ENCODE measurements around the gene WARS2.

DNA sequence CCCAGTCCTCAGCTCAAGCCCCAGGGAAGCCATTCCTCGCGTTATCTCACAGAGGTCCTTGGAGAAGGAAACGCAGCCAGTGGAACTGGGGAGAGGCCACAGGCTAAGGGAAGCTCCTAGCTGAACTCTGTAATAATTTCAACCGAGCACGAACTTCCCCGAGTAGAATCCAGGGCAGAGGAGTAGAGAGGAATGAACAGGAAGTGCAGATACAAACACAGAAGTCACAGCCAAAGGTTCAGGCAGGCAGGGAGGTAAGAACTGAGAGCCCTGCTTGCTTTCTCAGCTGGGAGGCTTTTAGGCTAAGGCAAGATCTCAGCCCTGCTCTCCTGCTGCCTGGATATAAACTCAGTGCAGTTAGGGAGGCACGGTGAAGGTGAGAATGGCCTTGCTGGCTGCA lies 23.7 kb downstream of the WARS2 start:
- TF ChIP-seq POLR2A (IDR thresholded peaks at IDR 0.05), result no peak
- no peak for TF ChIP-seq CTCF (IDR thresholded peaks at IDR 0.05)
- TF ChIP-seq POLR2AphosphoS5 (IDR thresholded peaks at IDR 0.05), result no peak

All from suprapubic skin (tissue), 4 donors.